Liver (tissue), 9 donors: ENCODE measurements around the gene MRPS12. TPM values are rescaled to one million over a fixed set of nuclear protein-coding genes. Genes with fewer than 3 reads are reported as not detected.
A peak's percentile ranks its signal among the peaks of the same experiment; 100 is the strongest.

Source experiments
- DNase-seq: peaks from one replicate; pipeline ENCODE4 v3.0.0-alpha.2; 2017; ENCODE audit warnings: low spot score
- H3K27ac ChIP-seq, 2 donors: one replicate each; pipeline ENCODE4 v1.7.0; 2013; ENCODE audit warnings: inconsistent platforms in 2 of 2, low read length in 2 of 2, control low read depth in 1 of 2, low read depth in 1 of 2, mild to moderate bottlenecking in 1 of 2
- H3K27me3 ChIP-seq, 4 donors: one replicate each; pipeline versions ENCODE4 v1.6.1 to v1.7.0; 2013; ENCODE audit warnings: low read length in 3 of 4, inconsistent platforms in 1 of 4, mild to moderate bottlenecking in 1 of 4, moderate library complexity in 1 of 4; ENCODE audit not compliant: control insufficient read depth in 4 of 4, insufficient read depth in 4 of 4
- H3K36me3 ChIP-seq, 4 donors: one replicate each; pipeline versions ENCODE4 v1.6.1 to v1.7.0; 2013; ENCODE audit warnings: low read length in 3 of 4, mild to moderate bottlenecking in 3 of 4, low read depth in 1 of 4, moderate library complexity in 1 of 4; ENCODE audit not compliant: control insufficient read depth in 4 of 4, insufficient read depth in 3 of 4
- H3K4me1 ChIP-seq, 4 donors: one replicate each; pipeline versions ENCODE4 v1.6.1 to v1.7.0; 2013; ENCODE audit warnings: low read length in 3 of 4, mild to moderate bottlenecking in 3 of 4, moderate library complexity in 1 of 4; ENCODE audit not compliant: control insufficient read depth in 4 of 4, insufficient read depth in 4 of 4
- H3K4me3 ChIP-seq, 3 donors: one replicate each; pipeline versions ENCODE4 v1.6.1 to v1.7.0; 2013; ENCODE audit warnings: low read length in 3 of 3, control low read depth in 1 of 3, low read depth in 1 of 3, mild to moderate bottlenecking in 1 of 3
- H3K9ac ChIP-seq, 2 donors: one replicate each; pipeline ENCODE4 v1.7.0; 2013; ENCODE audit warnings: low read length in 2 of 2, mild to moderate bottlenecking in 2 of 2, moderate library complexity in 2 of 2, control low read depth in 1 of 2, low read depth in 1 of 2
- H3K9me3 ChIP-seq, 4 donors: one replicate each; pipeline versions ENCODE4 v1.6.1 to v1.7.0; 2013; ENCODE audit warnings: low read length in 3 of 4; ENCODE audit not compliant: control insufficient read depth in 4 of 4
- ATF3 ChIP-seq: IDR thresholded peaks from 2 replicates; pipeline ENCODE4 v1.6.1; 2016; ENCODE audit warnings: antibody characterized with exemption
- CTCF ChIP-seq: fragments of 150-350 bp; IDR thresholded peaks from 2 replicates; pipeline ENCODE4 v1.5.1; 2017; ENCODE audit warnings: improper control_type of control experiment, low read depth, low read length; ENCODE audit not compliant: missing input control
- EGR1 ChIP-seq, 2 donors: IDR thresholded peaks; 2 replicates each; pipeline ENCODE4 v1.6.1; 2016 to 2018; ENCODE audit warnings: antibody characterized with exemption in 2 of 2, low read depth in 2 of 2
- FOXA1 ChIP-seq: IDR thresholded peaks from 2 replicates; pipeline ENCODE4 v1.6.1; 2016; ENCODE audit warnings: antibody characterized with exemption
- GABPA ChIP-seq, 2 donors: IDR thresholded peaks in 1 of 2; conservative IDR thresholded peaks in 1 of 2; 2 replicates each; pipeline ENCODE4 v1.6.1; 2016; ENCODE audit warnings: antibody characterized with exemption in 2 of 2, mild to moderate bottlenecking in 1 of 2, moderate library complexity in 1 of 2
- HNF4A ChIP-seq, 2 donors: conservative IDR thresholded peaks; 2 replicates each; pipeline ENCODE4 v1.6.1; 2016; ENCODE audit warnings: antibody characterized with exemption in 2 of 2, mild to moderate bottlenecking in 2 of 2
- HNF4G ChIP-seq: IDR thresholded peaks from 2 replicates; pipeline ENCODE4 v1.6.1; 2016; ENCODE audit warnings: antibody characterized with exemption
- JUND ChIP-seq, 2 donors: IDR thresholded peaks; 2 replicates each; pipeline ENCODE4 v1.6.1; 2016; ENCODE audit warnings: antibody characterized with exemption in 2 of 2
- MAX ChIP-seq: IDR thresholded peaks from 2 replicates; pipeline ENCODE4 v1.6.1; 2016; ENCODE audit warnings: antibody characterized with exemption
- NR2F2 ChIP-seq: IDR thresholded peaks from 2 replicates; pipeline ENCODE4 v1.6.1; 2016; ENCODE audit warnings: antibody characterized with exemption
- RAD21 ChIP-seq, 2 donors: IDR thresholded peaks; 2 replicates each; pipeline ENCODE4 v1.6.1; 2016; ENCODE audit warnings: antibody characterized with exemption in 2 of 2, mild to moderate bottlenecking in 2 of 2
- REST ChIP-seq: IDR thresholded peaks from 2 replicates; pipeline ENCODE4 v1.6.1; 2016; ENCODE audit warnings: antibody characterized with exemption, mild to moderate bottlenecking
- RXRA ChIP-seq, 2 donors: IDR thresholded peaks; 2 replicates each; pipeline ENCODE4 v1.6.1; 2017 to 2018; ENCODE audit warnings: antibody characterized with exemption in 2 of 2, mild to moderate bottlenecking in 1 of 2
- SP1 ChIP-seq: IDR thresholded peaks from 2 replicates; pipeline ENCODE4 v1.6.1; 2018; ENCODE audit warnings: antibody characterized with exemption, mild to moderate bottlenecking
- TAF1 ChIP-seq: conservative IDR thresholded peaks from 2 replicates; pipeline ENCODE4 v1.6.1; 2016; ENCODE audit warnings: antibody characterized with exemption, mild to moderate bottlenecking
- YY1 ChIP-seq: IDR thresholded peaks from 2 replicates; pipeline ENCODE4 v1.6.1; 2016; ENCODE audit warnings: antibody characterized with exemption, mild to moderate bottlenecking
- ZBTB33 ChIP-seq: IDR thresholded peaks from 2 replicates; pipeline ENCODE4 v1.6.1; 2016; ENCODE audit warnings: antibody characterized with exemption
- WGBS: extraction: QIAGEN DNeasy Blood & Tissue Kit; methylation state at CpG from one replicate; pipeline ENCODE4 v1.1.7; 2013; 5-methylcytosine and 5-hydroxymethylcytosine counted together
- polyA plus RNA-seq, 2 donors: library from polyadenylated mRNA; stranded (reverse) in 1 of 2; unstranded in 1 of 2; fragments of 200-250 nt in 1 of 2; fragments of >200 nt in 1 of 2; fragmentation: Nextera tagmentation in 1 of 2; extraction: Ambion mirVana in 1 of 2; gene quantifications; one replicate each; pipeline versions ENCODE4 v1.2.1 to v1.2.3, GENCODE V29; 2013 to 2015
- total RNA-seq, 2 donors: library from RNA; depleted of rRNA; stranded (reverse); fragments of >200 nt; gene quantifications; one replicate each; pipeline ENCODE4 v1.2.3, GENCODE V29; 2014
- donor health status: healthy.
- donor health status: healthy.
- donor health status: healthy.
- donor health status: healthy.
- donor health status: healthy.

MRPS12 gene
- total and polyA plus RNA-seq, 4 donors: 19.0 to 62.0 (median 39.9) TPM

- peaks cover 7 to 34% (median 21%) of the 10 kb centered on the region in 4 donors for H3K4me1 ChIP-seq
- DNase-seq: peak; percentile 53
- H3K9ac ChIP-seq: peak within 1 kb of the TSS; percentile 76 to 84
- no peak for TF ChIP-seq TAF1
- peak; percentile 74 for TF ChIP-seq MAX
- H3K27ac ChIP-seq: peak within 1 kb of the TSS; percentile 88 to 91
- WGBS: 3% methylated on average over 63 of the region's 63 CpGs
- H3K4me3 ChIP-seq: peak within 1 kb of the TSS; percentile 62 to 91 (median 72)
- H3K36me3 ChIP-seq: no peaks in the 10 kb centered on the region
- H3K27me3 ChIP-seq: no peaks in the 10 kb centered on the region
- H3K9me3 ChIP-seq: no peaks in the 10 kb centered on the region
Observed at GRCh38 chr19:38975214-38975860, 44.6 kb downstream of the MRPS12 start, which contains the start of gene FBXO17. TSS of gene FBXO17 (minus strand) at chr19:38975742. CDS start at chr19:38950319, 25,423 bp downstream.

GRCh38 chr19:38975861-38976271, 45.1 kb downstream of the MRPS12 start:
- 4% methylated on average over 22 of the region's 22 CpGs for WGBS
- no peak for DNase-seq
- TF ChIP-seq REST (no peak), NR2F2 (no peak), HNF4A (conservative IDR thresholded peaks at IDR 0.05) (no peak), ZBTB33 (no peak), ATF3 (no peak), RXRA (IDR thresholded peaks at IDR 0.05) (no peak), HNF4G (no peak), SP1 (no peak), EGR1 (IDR thresholded peaks at IDR 0.05; ENCODE audit: low read depth in 2 of 2) (no peak), FOXA1 (no peak), RAD21 (IDR thresholded peaks at IDR 0.05) (no peak), TAF1 (no peak), JUND (IDR thresholded peaks at IDR 0.05) (no peak), MAX (no peak), YY1 (no peak), CTCF (no peak), GABPA (IDR thresholded peaks at IDR 0.05 in 1 of 2, conservative IDR thresholded peaks at IDR 0.05 in 1 of 2) (no peak)
- Histone ChIP-seq H3K9ac (peak overlapping the region; percentile 47 to 76), H3K4me3 (peak overlapping the region; percentile 11 to 72 (median 35)), H3K36me3 (no peaks in the 10 kb centered on the region), H3K4me1 (peaks cover 7 to 39% (median 22%) of the 10 kb centered on the region in 4 donors), H3K27ac (peak overlapping the region; percentile 88 to 91), H3K9me3 (peaks cover 0 to 3% (median 0%) of the 10 kb centered on the region in 4 donors), H3K27me3 (no peaks in the 10 kb centered on the region)
